Suprapubic skin (tissue), 3 donors: Measurements from ENCODE around the gene MYH6.

Experiments
- CTCF ChIP-seq, 2 donors: fragments of 200-600 bp in 1 of 2; fragments of 450-650 bp in 1 of 2; sonication (generic) in 1 of 2; IDR thresholded peaks; one replicate each; pipeline ENCODE4 v1.5.1; 2016 to 2019; ENCODE audit warnings: antibody characterized with exemption in 2 of 2, mild to moderate bottlenecking in 1 of 2, moderate library complexity in 1 of 2
- EP300 ChIP-seq: sonication (generic); formaldehyde crosslinking; IDR thresholded peaks from one replicate; pipeline ENCODE4 v1.6.1; 2017; ENCODE audit warnings: antibody characterized with exemption
- POLR2A ChIP-seq, 2 donors: fragments of 450-650 bp; IDR thresholded peaks; one replicate each; pipeline ENCODE4 v1.6.1; 2017; ENCODE audit warnings: antibody characterized with exemption in 2 of 2, mild to moderate bottlenecking in 2 of 2, moderate library complexity in 2 of 2

GRCh38 chr14:23380976-23381375, 27.1 kb downstream of the MYH6 start:
- TF ChIP-seq CTCF (IDR thresholded peaks at IDR 0.05): no peak
- TF ChIP-seq EP300: no peak
- TF ChIP-seq POLR2A (IDR thresholded peaks at IDR 0.05): no peak
